MCF 10A (cell line): ENCODE results near the gene ADPRS. TPM values are rescaled to one million over a fixed set of nuclear protein-coding genes. Genes with fewer than 3 reads are reported as not detected.
A peak's percentile ranks its signal among the peaks of the same experiment; 100 is the strongest.

Experiments
- Bru-seq: library from RNA; stranded (reverse); fragments of 400-500 nt; gene quantifications from one replicate; lab custom pipeline; 2021; lab: Mats Ljungman, UMichigan
- BruChase-seq, 2 experiments: library from RNA; stranded (reverse); fragments of 400-500 nt; gene quantifications; one replicate each; lab custom pipeline; 2021; lab: Mats Ljungman, UMichigan
- BruUV-seq: library from RNA; stranded (reverse); fragments of 400-500 nt; replicated peaks from 2 replicates; lab custom pipeline; 2021; lab: Mats Ljungman, UMichigan
- CTCF ChIA-PET: fragments of 300-600 bp; sonication (Branson Sonifier 250); formaldehyde crosslinking; extraction: SDS; loops from one replicate; lab custom pipeline; 2021; ENCODE audit warnings: antibody characterized with exemption, inconsistent platforms; lab: Yijun Ruan, JAX
- POLR2A ChIA-PET: fragments of 300-600, 350-650 bp; sonication (Branson Sonifier 250); formaldehyde crosslinking; extraction: SDS; loops from one replicate; lab custom pipeline; 2020; ENCODE audit warnings: antibody characterized with exemption, inconsistent platforms; lab: Yijun Ruan, JAX
- DNase-seq: peaks from one replicate; pipeline ENCODE4 v3.0.0-alpha.2; 2018; ENCODE audit not compliant: unreplicated experiment
- H3K27ac Mint-ChIP-seq: one replicate; pipeline ENCODE4 v1.8.0; 2022; ENCODE audit warnings: mild to moderate bottlenecking, low read depth, mixed read lengths; ENCODE audit not compliant: unreplicated experiment
- H3K27me3 Mint-ChIP-seq: one replicate; pipeline ENCODE4 v1.8.0; 2022; ENCODE audit warnings: mixed read lengths; ENCODE audit not compliant: insufficient read depth, unreplicated experiment
- H3K36me3 Mint-ChIP-seq: one replicate; pipeline ENCODE4 v1.8.0; 2022; ENCODE audit warnings: mild to moderate bottlenecking, moderate library complexity, mixed read lengths; ENCODE audit not compliant: insufficient read depth, unreplicated experiment
- H3K4me1 Mint-ChIP-seq: one replicate; pipeline ENCODE4 v1.8.0; 2022; ENCODE audit warnings: mixed read lengths; ENCODE audit not compliant: insufficient read depth, unreplicated experiment
- H3K4me3 Mint-ChIP-seq: one replicate; pipeline ENCODE4 v1.8.0; 2022; ENCODE audit warnings: mild to moderate bottlenecking, moderate library complexity, mixed read lengths; ENCODE audit not compliant: unreplicated experiment
- H3K9me3 Mint-ChIP-seq: one replicate; pipeline ENCODE4 v1.8.0; 2022; ENCODE audit warnings: mixed read lengths; ENCODE audit not compliant: unreplicated experiment
- CTCF ChIP-seq: fragments of 200-600 bp; IDR thresholded peaks from one replicate; pipeline ENCODE4 v1.8.0; 2022; ENCODE audit warnings: antibody characterized with exemption, mild to moderate bottlenecking; ENCODE audit not compliant: unreplicated experiment
- intact Hi-C: fragments of 100-400 bp; cut with micrococcal nuclease; formaldehyde crosslinking; loops from 2 replicates; pipeline ENCODE4 v1.14.1; 2022
- long read RNA-seq: library from polyadenylated mRNA; stranded (forward); transcript quantifications from one replicate; pipeline ENCODE4 v2.0.0, GENCODE V29; 2022
- total RNA-seq: library from RNA; stranded (reverse); gene quantifications from 2 replicates; pipeline ENCODE4 v1.2.3, GENCODE V29; 2022

Gene ADPRS
- total RNA-seq (24.8 and 26.4 TPM in 2 replicates), Bru-seq, nascent RNA (percentile 81 among the genes with signal in this experiment), BruChase-seq, experiment 1, labeled RNA remaining after a 6-hour chase (percentile 69 among the genes with signal in this experiment), BruChase-seq, experiment 2, labeled RNA remaining after a 2-hour chase (percentile 82 among the genes with signal in this experiment)
- long read RNA-seq, transcript ADPRHL2-201 (6 exons, 1,668 nt) = major isoform, 96 of 111 reads
- long read RNA-seq, partial matches to known transcripts = 6 of 111 reads
- long read RNA-seq, other reads (novel, unspliced or antisense) = 9 of 111 reads

- BruUV-seq = no TSS peak
- TF ChIP-seq CTCF = peak; percentile 99
- Mint-ChIP-seq H3K4me1 (no peaks in the 10 kb centered on the region), H3K27me3 (no peaks in the 10 kb centered on the region), H3K9me3 (no peaks in the 10 kb centered on the region), H3K27ac (peak within 1 kb of the TSS; percentile 82), H3K36me3 (peaks cover 24% of the 10 kb centered on the region), H3K4me3 (peak within 1 kb of the TSS; percentile 75)
- POLR2A ChIA-PET = interaction anchor here (0.6 to 1.6 kb wide), 7 partner anchors 54 to 279 kb away, joined by 3 to 6 read pairs (median 4); partner anchors contain the start of gene TRAPPC3
- intact Hi-C loops = loop anchor here (2.0 kb wide), 1 partner anchor 158 kb away; the partner anchor contains the start of gene AGO3
- peak; percentile 82 for DNase-seq
- CTCF ChIA-PET = interaction anchor here (0.6 to 0.9 kb wide), 4 partner anchors 36 to 378 kb away, joined by 3 to 4 read pairs (median 4); no protein-coding TSS in a partner anchor
Observed at GRCh38 chr1:36088577-36089392, at the start of gene ADPRS. Gene ADPRS, plus strand, starts transcription at chr1:36088892. Its CDS starts 13 bp downstream, at chr1:36088905.

GRCh38 chr1:36040238-36040637, 48.5 kb upstream of the ADPRS start:
- no TSS peak for BruUV-seq
- no peak for DNase-seq
- no peaks in the 10 kb centered on the region for H3K9me3 Mint-ChIP-seq
- CTCF ChIA-PET = interaction anchor here (0.6 kb wide), 2 partner anchors 247 to 499 kb away, joined by 3 read pairs; no protein-coding TSS in a partner anchor
- H3K27me3 Mint-ChIP-seq = no peaks in the 10 kb centered on the region
- TF ChIP-seq CTCF = no peak
- POLR2A ChIA-PET = no interaction called here
- no peak overlapping the region for H3K27ac Mint-ChIP-seq
- H3K36me3 Mint-ChIP-seq = peaks cover 73% of the 10 kb centered on the region
- intact Hi-C loops = no loop called here
- no peak overlapping the region for H3K4me3 Mint-ChIP-seq
- H3K4me1 Mint-ChIP-seq = no peaks in the 10 kb centered on the region

GRCh38 chr1:36051821-36052220, 36.9 kb upstream of the ADPRS start:
- Mint-ChIP-seq H3K36me3 (peaks cover 56% of the 10 kb centered on the region), H3K4me1 (no peaks in the 10 kb centered on the region), H3K27ac (no peak overlapping the region), H3K9me3 (no peaks in the 10 kb centered on the region), H3K4me3 (no peak overlapping the region), H3K27me3 (no peaks in the 10 kb centered on the region)
- no peak for TF ChIP-seq CTCF
- DNase-seq = no peak
- intact Hi-C loops = no loop called here
- ChIA-PET CTCF (no interaction called here), POLR2A (no interaction called here)
- no TSS peak for BruUV-seq

GRCh38 chr1:36053978-36054377, 34.7 kb upstream of the ADPRS start:
- Mint-ChIP-seq H3K4me3 (no peak overlapping the region), H3K4me1 (no peaks in the 10 kb centered on the region), H3K36me3 (peaks cover 46% of the 10 kb centered on the region), H3K27me3 (no peaks in the 10 kb centered on the region), H3K27ac (no peak overlapping the region), H3K9me3 (no peaks in the 10 kb centered on the region)
- ChIA-PET POLR2A (no interaction called here), CTCF (interaction anchor here (0.9 kb wide), 1 partner anchor 128 kb away, joined by 3 read pairs; no protein-coding TSS in a partner anchor)
- BruUV-seq = no TSS peak
- TF ChIP-seq CTCF = no peak
- intact Hi-C loops = no loop called here
- no peak for DNase-seq
